Smooth muscle cell of the brain vasculature (primary cell): ENCODE data around the gene HDGFL3.
"Not testable (repeated sequence)": the region's sequence is repeated elsewhere in the genome, so short reads cannot be mapped to it uniquely, and the experiment has no call there.

ENCODE experiments used
- DNase-seq: peaks from one replicate; pipeline ENCODE4 v3.0.0-alpha.2; 2012; ENCODE audit warnings: low read depth, low spot score

The HDGFL3 gene

GRCh38 chr15:83207660-83208366 is at the start of gene HDGFL3:
Gene HDGFL3 (minus strand): TSS chr15:83207823. CDS start chr15:83207414, 409 bp downstream.
- DNase-seq: no peak

GRCh38 chr15:83250781-83251180 is 43.2 kb upstream of the HDGFL3 start:
- no peak for DNase-seq

GRCh38 chr15:83249030-83249343 is 41.4 kb upstream of the HDGFL3 start:
- no peak for DNase-seq

- DNase-seq: peak; percentile 49
These were observed 40.8 kb upstream of the HDGFL3 start for GRCh38 chr15:83248151-83249029.

GRCh38 chr15:83243634-83244033 is 36.0 kb upstream of the HDGFL3 start:
- no peak for DNase-seq

- DNase-seq: no peak
These were observed 22.6 kb upstream of the HDGFL3 start for GRCh38 chr15:83230242-83230641.

- DNase-seq: no peak
These were observed 17.8 kb upstream of the HDGFL3 start for GRCh38 chr15:83225449-83225848.

- DNase-seq: not testable (repeated sequence)
These were observed 14.2 kb upstream of the HDGFL3 start for GRCh38 chr15:83221781-83222180.

- no peak for DNase-seq
These were observed 11.4 kb upstream of the HDGFL3 start for GRCh38 chr15:83219026-83219425.

GRCh38 chr15:83215306-83215705 is 7.7 kb upstream of the HDGFL3 start:
- DNase-seq: no peak

- no peak for DNase-seq
These were observed 3.0 kb upstream of the HDGFL3 start for GRCh38 chr15:83210619-83211018.

GRCh38 chr15:83209333-83209732 is 1.7 kb upstream of the HDGFL3 start:
- no peak for DNase-seq

GRCh38 chr15:83208367-83208661 is 691 bp upstream of the HDGFL3 start:
- DNase-seq: no peak

GRCh38 chr15:83207009-83207659 is 489 bp downstream of the HDGFL3 start:
- no peak for DNase-seq

GRCh38 chr15:83206526-83207008 is 1.1 kb downstream of the HDGFL3 start:
- no peak for DNase-seq

- DNase-seq: peak; percentile 32
These were observed 1.8 kb downstream of the HDGFL3 start for GRCh38 chr15:83205725-83206324.

- no peak for DNase-seq
These were observed 2.9 kb downstream of the HDGFL3 start for GRCh38 chr15:83204697-83205096.

- no peak for DNase-seq
These were observed 4.1 kb downstream of the HDGFL3 start for GRCh38 chr15:83203543-83203942.

- DNase-seq: no peak
These were observed 7.0 kb downstream of the HDGFL3 start for GRCh38 chr15:83200589-83200988.

- DNase-seq: no peak
These were observed 7.5 kb downstream of the HDGFL3 start for GRCh38 chr15:83200162-83200561.

GRCh38 chr15:83199288-83199687 is 8.3 kb downstream of the HDGFL3 start:
- DNase-seq: no peak

- DNase-seq: no peak
These were observed 9.1 kb downstream of the HDGFL3 start for GRCh38 chr15:83198476-83198875.
